RWPE1 (cell line): ENCODE measurements around the gene RNF157.
"Not testable (repeated sequence)": the region's sequence is repeated elsewhere in the genome, so short reads cannot be mapped to it uniquely, and the experiment has no call there.

ENCODE experiments used
- CTCF ChIA-PET: fragments of 350-600 bp; sonication (Branson Sonifier 250); formaldehyde crosslinking; extraction: SDS; loops from one replicate; lab custom pipeline; 2021; lab: Yijun Ruan, JAX
- POLR2A ChIA-PET: fragments of 400-600 bp; formaldehyde crosslinking; extraction: SDS; loops from one replicate; lab custom pipeline; 2020; ENCODE audit warnings: antibody characterized with exemption; ENCODE audit not compliant: low non-redundant PET; lab: Yijun Ruan, JAX
- DNase-seq: peaks from one replicate; pipeline ENCODE4 v3.0.0; 2012; ENCODE audit warnings: low spot score
- H3K27ac ChIP-seq: fragments of 450-650 bp; 2 replicates; pipeline ENCODE4 v1.5.1; 2017
- CTCF ChIP-seq: fragments of 450-650 bp; conservative IDR thresholded peaks from 2 replicates; pipeline ENCODE4 v1.5.1; 2017; ENCODE audit warnings: low read depth, mild to moderate bottlenecking

RNF157 gene

GRCh38 chr17:76248013-76248782 lies 7.9 kb upstream of the RNF157 start:
- DNase-seq = no peak
- ChIA-PET CTCF (interaction anchor here (1.0 to 3.0 kb wide), 3 partner anchors 20 to 44 kb away, joined by 4 to 17 read pairs (median 6); no protein-coding TSS in a partner anchor), POLR2A (no interaction called here)
- H3K27ac ChIP-seq = no peak overlapping the region
- TF ChIP-seq CTCF = no peak; the same call in 1 of the 2 replicates

GRCh38 chr17:76247304-76247703 lies 7.0 kb upstream of the RNF157 start:
- H3K27ac ChIP-seq = no peak overlapping the region
- no peak for TF ChIP-seq CTCF
- CTCF ChIA-PET = interaction anchor here (0.6 to 3.0 kb wide), 4 partner anchors 21 to 90 kb away, joined by 3 to 17 read pairs (median 4); no protein-coding TSS in a partner anchor
- DNase-seq = no peak
- POLR2A ChIA-PET = no interaction called here

GRCh38 chr17:76246080-76247066 lies 6.1 kb upstream of the RNF157 start:
- no peak for DNase-seq
- TF ChIP-seq CTCF = no peak
- CTCF ChIA-PET = interaction anchor here (0.5 to 3.0 kb wide), 5 partner anchors 33 to 1159 kb away, joined by 3 to 17 read pairs (median 3); no protein-coding TSS in a partner anchor
- no peak overlapping the region for H3K27ac ChIP-seq
- POLR2A ChIA-PET = no interaction called here

- DNase-seq, POLR2A ChIA-PET, CTCF ChIA-PET, H3K27ac ChIP-seq: not testable (repeated sequence)
These were observed 4.4 kb upstream of the RNF157 start for GRCh38 chr17:76244721-76245120.

GRCh38 chr17:76243826-76244679 lies 3.8 kb upstream of the RNF157 start:
- H3K27ac ChIP-seq = no peak overlapping the region
- ChIA-PET POLR2A (no interaction called here), CTCF (interaction anchor here (0.6 to 1.2 kb wide), 4 partner anchors 9 to 118 kb away, joined by 3 to 6 read pairs (median 4); no protein-coding TSS in a partner anchor)
- no peak for TF ChIP-seq CTCF
- DNase-seq = no peak

GRCh38 chr17:76241691-76242255 lies 1.5 kb upstream of the RNF157 start:
- ChIA-PET CTCF (interaction anchor here (0.8 to 1.3 kb wide), 2 partner anchors 23 to 38 kb away, joined by 4 read pairs; partner anchors contain the start of gene UBALD2), POLR2A (no interaction called here)
- no peak for DNase-seq
- no peak overlapping the region for H3K27ac ChIP-seq
- TF ChIP-seq CTCF = no peak
